Immature natural killer cell (primary cell): ENCODE results near the gene FAM13A. TPM values are rescaled to one million over a fixed set of nuclear protein-coding genes. Genes with fewer than 3 reads are reported as not detected.

Experiments
- DNase-seq, 3 donors: peaks; one replicate each; pipeline ENCODE4 v3.0.0; 2022; ENCODE audit warnings: mixed read lengths in 1 of 3
- H3K27ac Mint-ChIP-seq, 6 donors: one replicate each; pipeline ENCODE4 v1.8.0; 2020; ENCODE audit warnings: mixed read lengths in 6 of 6, mild to moderate bottlenecking in 5 of 6, inconsistent platforms in 4 of 6, moderate library complexity in 3 of 6
- H3K27me3 Mint-ChIP-seq, 3 donors: one replicate each; pipeline ENCODE4 v1.8.0; 2020 to 2021; ENCODE audit warnings: low read depth in 3 of 3, mild to moderate bottlenecking in 3 of 3, mixed read lengths in 3 of 3, moderate library complexity in 3 of 3, inconsistent platforms in 1 of 3
- H3K36me3 Mint-ChIP-seq, 3 donors: one replicate each; pipeline ENCODE4 v1.8.0; 2020; ENCODE audit warnings: mixed read lengths in 3 of 3, inconsistent platforms in 2 of 3, mild to moderate bottlenecking in 2 of 3
- H3K4me1 Mint-ChIP-seq, 2 donors: one replicate each; pipeline ENCODE4 v1.8.0; 2020; ENCODE audit warnings: inconsistent platforms in 2 of 2, mild to moderate bottlenecking in 2 of 2, mixed read lengths in 2 of 2, moderate library complexity in 1 of 2
- H3K4me3 Mint-ChIP-seq, 5 donors: one replicate each; pipeline ENCODE4 v1.8.0; 2020; ENCODE audit warnings: mild to moderate bottlenecking in 5 of 5, mixed read lengths in 5 of 5, inconsistent platforms in 3 of 5, moderate library complexity in 3 of 5
- H3K9me3 Mint-ChIP-seq, 6 donors: one replicate each; pipeline ENCODE4 v1.8.0; 2020; ENCODE audit warnings: mild to moderate bottlenecking in 6 of 6, mixed read lengths in 6 of 6, inconsistent platforms in 4 of 6, moderate library complexity in 3 of 6
- polyA plus RNA-seq, 3 donors: library from polyadenylated mRNA; unstranded; fragments of 300-500 nt; fragmentation: Illumina TruSeq; gene quantifications; one replicate each; pipeline ENCODE4 v1.2.3, GENCODE V29; 2021

Gene FAM13A
- polyA plus RNA-seq, 3 donors from 2014 or later, result 1.5 to 3.4 (median 1.7) TPM

GRCh38 chr4:88846206-88846790, 210.7 kb downstream of the FAM13A start:
- Mint-ChIP-seq H3K4me1 (no peaks in the 10 kb centered on the region), H3K4me3 (no peak overlapping the region), H3K36me3 (no peaks in the 10 kb centered on the region), H3K9me3 (no peaks in the 10 kb centered on the region), H3K27me3 (peaks cover 0 to 10% (median 0%) of the 10 kb centered on the region in 3 donors), H3K27ac (no peak overlapping the region)
- no peak for DNase-seq

GRCh38 chr4:88843067-88843685, 213.8 kb downstream of the FAM13A start:
- Mint-ChIP-seq H3K27ac (no peak overlapping the region), H3K27me3 (peaks cover 0 to 18% (median 3%) of the 10 kb centered on the region in 3 donors), H3K4me3 (no peak overlapping the region), H3K36me3 (no peaks in the 10 kb centered on the region), H3K9me3 (no peaks in the 10 kb centered on the region), H3K4me1 (no peaks in the 10 kb centered on the region)
- DNase-seq, result no peak

- Mint-ChIP-seq H3K36me3 (no peaks in the 10 kb centered on the region), H3K27me3 (peaks cover 0 to 15% (median 3%) of the 10 kb centered on the region in 3 donors), H3K9me3 (no peaks in the 10 kb centered on the region), H3K27ac (no peak overlapping the region), H3K4me1 (no peaks in the 10 kb centered on the region), H3K4me3 (no peak overlapping the region)
- DNase-seq, result no peak
Measured at GRCh38 chr4:88841635-88842034, 215.3 kb downstream of the FAM13A start.

- H3K9me3 Mint-ChIP-seq, result no peaks in the 10 kb centered on the region
- H3K27ac Mint-ChIP-seq, result no peak overlapping the region
- no peaks in the 10 kb centered on the region for H3K36me3 Mint-ChIP-seq
- peaks cover 0 to 8% (median 3%) of the 10 kb centered on the region in 3 donors for H3K27me3 Mint-ChIP-seq
- DNase-seq, result no peak
- no peaks in the 10 kb centered on the region for H3K4me1 Mint-ChIP-seq
- no peak overlapping the region for H3K4me3 Mint-ChIP-seq
Measured at GRCh38 chr4:88836216-88836615, 220.8 kb downstream of the FAM13A start.

GRCh38 chr4:88831031-88831430, 226.0 kb downstream of the FAM13A start:
- Mint-ChIP-seq H3K4me3 (no peak overlapping the region), H3K36me3 (no peaks in the 10 kb centered on the region), H3K9me3 (no peaks in the 10 kb centered on the region), H3K27me3 (no peaks in the 10 kb centered on the region), H3K4me1 (no peaks in the 10 kb centered on the region), H3K27ac (no peak overlapping the region)
- DNase-seq, result no peak

- H3K27me3 Mint-ChIP-seq, result no peaks in the 10 kb centered on the region
- H3K27ac Mint-ChIP-seq, result no peak overlapping the region
- H3K4me3 Mint-ChIP-seq, result no peak overlapping the region
- no peaks in the 10 kb centered on the region for H3K4me1 Mint-ChIP-seq
- H3K36me3 Mint-ChIP-seq, result no peaks in the 10 kb centered on the region
- no peak for DNase-seq
- no peaks in the 10 kb centered on the region for H3K9me3 Mint-ChIP-seq
Measured at GRCh38 chr4:88830598-88830997, 226.4 kb downstream of the FAM13A start.

- peaks cover 0 to 1% of the 10 kb centered on the region in 2 donors for H3K4me1 Mint-ChIP-seq
- no peaks in the 10 kb centered on the region for H3K36me3 Mint-ChIP-seq
- no peak overlapping the region for H3K4me3 Mint-ChIP-seq
- no peaks in the 10 kb centered on the region for H3K27me3 Mint-ChIP-seq
- no peaks in the 10 kb centered on the region for H3K9me3 Mint-ChIP-seq
- peak overlapping the region in 1 of 6 donors; percentile 22 for H3K27ac Mint-ChIP-seq
- no peak for DNase-seq
Measured at GRCh38 chr4:88828842-88829571, 228.0 kb downstream of the FAM13A start.

GRCh38 chr4:88827442-88827841, 229.5 kb downstream of the FAM13A start:
- no peaks in the 10 kb centered on the region for H3K36me3 Mint-ChIP-seq
- DNase-seq, result no peak
- H3K4me1 Mint-ChIP-seq, result peaks cover 8 to 17% of the 10 kb centered on the region in 2 donors
- H3K27me3 Mint-ChIP-seq, result peaks cover 0 to 6% (median 0%) of the 10 kb centered on the region in 3 donors
- no peaks in the 10 kb centered on the region for H3K9me3 Mint-ChIP-seq
- no peak overlapping the region for H3K27ac Mint-ChIP-seq
- no peak overlapping the region for H3K4me3 Mint-ChIP-seq

GRCh38 chr4:88826771-88827170, 230.2 kb downstream of the FAM13A start:
- H3K27me3 Mint-ChIP-seq, result peaks cover 0 to 6% (median 0%) of the 10 kb centered on the region in 3 donors
- H3K9me3 Mint-ChIP-seq, result no peaks in the 10 kb centered on the region
- H3K4me1 Mint-ChIP-seq, result peaks cover 13 to 24% of the 10 kb centered on the region in 2 donors
- H3K4me3 Mint-ChIP-seq, result no peak overlapping the region
- H3K36me3 Mint-ChIP-seq, result no peaks in the 10 kb centered on the region
- H3K27ac Mint-ChIP-seq, result no peak overlapping the region
- no peak for DNase-seq

- Mint-ChIP-seq H3K4me3 (no peak overlapping the region), H3K27me3 (peaks cover 0 to 6% (median 0%) of the 10 kb centered on the region in 3 donors), H3K36me3 (no peaks in the 10 kb centered on the region), H3K27ac (no peak overlapping the region), H3K9me3 (no peaks in the 10 kb centered on the region), H3K4me1 (peaks cover 14 to 27% of the 10 kb centered on the region in 2 donors)
- DNase-seq, result no peak
Measured at GRCh38 chr4:88825931-88826330, 231.1 kb downstream of the FAM13A start.

- H3K27me3 Mint-ChIP-seq, result peaks cover 0 to 6% (median under 1%) of the 10 kb centered on the region in 3 donors
- H3K4me3 Mint-ChIP-seq, result peak overlapping the region; percentile 93 to 98 (median 96)
- H3K27ac Mint-ChIP-seq, result peak overlapping the region; percentile 93 to 97 (median 96)
- H3K36me3 Mint-ChIP-seq, result no peaks in the 10 kb centered on the region
- peak; percentile 80 to 83 (median 81) for DNase-seq
- peaks cover 16 to 39% of the 10 kb centered on the region in 2 donors for H3K4me1 Mint-ChIP-seq
- H3K9me3 Mint-ChIP-seq, result no peaks in the 10 kb centered on the region
Measured at GRCh38 chr4:88823058-88823919, 233.7 kb downstream of the FAM13A start.

GRCh38 chr4:88822034-88822789, 234.8 kb downstream of the FAM13A start:
- no peak for DNase-seq
- Mint-ChIP-seq H3K4me1 (peaks cover 16 to 39% of the 10 kb centered on the region in 2 donors), H3K4me3 (peak overlapping the region; percentile 93 to 98 (median 96)), H3K27me3 (peaks cover 0 to 6% (median 3%) of the 10 kb centered on the region in 3 donors), H3K36me3 (no peaks in the 10 kb centered on the region), H3K9me3 (no peaks in the 10 kb centered on the region), H3K27ac (peak overlapping the region; percentile 93 to 97 (median 96))

GRCh38 chr4:88821522-88821921, 235.5 kb downstream of the FAM13A start:
- DNase-seq, result no peak
- peaks cover 16 to 39% of the 10 kb centered on the region in 2 donors for H3K4me1 Mint-ChIP-seq
- no peaks in the 10 kb centered on the region for H3K36me3 Mint-ChIP-seq
- peaks cover 0 to 6% (median 3%) of the 10 kb centered on the region in 3 donors for H3K27me3 Mint-ChIP-seq
- no peaks in the 10 kb centered on the region for H3K9me3 Mint-ChIP-seq
- no peak overlapping the region for H3K4me3 Mint-ChIP-seq
- H3K27ac Mint-ChIP-seq, result peak overlapping the region in 2 of 6 donors; percentile 32 to 93
